Hematopoietic multipotent progenitor cell treated with erythropoietin and hydrocortisone succinate and interleukin-3 and kit ligand, for 8 days (in vitro differentiated cells): ENCODE measurements around the gene TTLL3.
A peak's percentile ranks its signal among the peaks of the same experiment; 100 is the strongest.
"Not testable (repeated sequence)": the region's sequence is repeated elsewhere in the genome, so short reads cannot be mapped to it uniquely, and the experiment has no call there.

Experiments used
- DNase-seq: peaks from one replicate; pipeline ENCODE4 v3.0.0-alpha.2; 2015

Gene TTLL3

GRCh38 chr3:9869955-9870354, 59.9 kb downstream of the TTLL3 start:
- no peak for DNase-seq

GRCh38 chr3:9870978-9871377, 60.9 kb downstream of the TTLL3 start:
- no peak for DNase-seq

- DNase-seq = not testable (repeated sequence)
These were observed 62.0 kb downstream of the TTLL3 start for GRCh38 chr3:9872067-9872466.

- DNase-seq = no peak
These were observed 65.4 kb downstream of the TTLL3 start for GRCh38 chr3:9875448-9875847.

- not testable (repeated sequence) for DNase-seq
These were observed 66.2 kb downstream of the TTLL3 start for GRCh38 chr3:9876255-9876654.

- no peak for DNase-seq
These were observed 66.9 kb downstream of the TTLL3 start for GRCh38 chr3:9876991-9877390.

GRCh38 chr3:9878700-9879099, 68.6 kb downstream of the TTLL3 start:
- DNase-seq = no peak

- no peak for DNase-seq
These were observed 69.9 kb downstream of the TTLL3 start, which contains the start of gene CIDEC for GRCh38 chr3:9879830-9880549. Gene CIDEC, minus strand, starts transcription at chr3:9880253. Its CDS starts 1,767 bp downstream, at chr3:9878486.

GRCh38 chr3:9881441-9881840, 71.4 kb downstream of the TTLL3 start:
- no peak for DNase-seq

- DNase-seq = no peak
These were observed 73.9 kb downstream of the TTLL3 start for GRCh38 chr3:9883706-9884554.

GRCh38 chr3:9884555-9885165, 74.6 kb downstream of the TTLL3 start:
- DNase-seq = peak; percentile 66
